Activated T-helper 2 cell treated with anti-CD3 and anti-CD28 coated beads, Interferon-gamma antibody, Interleukin-2, Interleukin-4, amounts not matched to agents 10 μg/mL and 5 μg/mL and 100 μg/mL, durations not matched to agents 14 hours and 24 hours and 36 hours (primary cell): ENCODE data around the gene ANKDD1A. TPM values are rescaled to one million over a fixed set of nuclear protein-coding genes. Genes with fewer than 3 reads are reported as not detected.

Experiments used
- DNase-seq: peaks from one replicate; pipeline ENCODE4 v3.0.0; 2021; ENCODE audit warnings: low spot score
- H3K27ac Mint-ChIP-seq: one replicate; pipeline ENCODE4 v1.8.0; 2021; ENCODE audit warnings: mixed read lengths
- H3K27me3 Mint-ChIP-seq: one replicate; pipeline ENCODE4 v1.8.0; 2021; ENCODE audit warnings: low read depth, mixed read lengths
- H3K36me3 Mint-ChIP-seq: one replicate; pipeline ENCODE4 v1.8.0; 2021; ENCODE audit warnings: low read depth, mixed read lengths
- H3K4me1 Mint-ChIP-seq: one replicate; pipeline ENCODE4 v1.8.0; 2021; ENCODE audit warnings: low read depth, mixed read lengths
- H3K4me3 Mint-ChIP-seq: one replicate; pipeline ENCODE4 v1.8.0; 2021; ENCODE audit warnings: low read depth, mild to moderate bottlenecking, moderate library complexity, mixed read lengths
- H3K9me3 Mint-ChIP-seq: one replicate; pipeline ENCODE4 v1.8.0; 2021; ENCODE audit warnings: mixed read lengths
- intact Hi-C: fragments of 100-400 bp; cut with micrococcal nuclease; formaldehyde crosslinking; loops from one replicate; pipeline ENCODE4 v1.15.1; 2023
- total RNA-seq: library from RNA; stranded (reverse); gene quantifications from 2 replicates; pipeline ENCODE4 v1.2.3, GENCODE V29; 2022

ANKDD1A gene
- total RNA-seq, 1 donor from 2014 or later: 2.2 TPM

GRCh38 chr15:64997066-64997465, 85.4 kb downstream of the ANKDD1A start:
- Mint-ChIP-seq H3K4me3 (no peak overlapping the region), H3K4me1 (peaks cover 5% of the 10 kb centered on the region), H3K36me3 (no peaks in the 10 kb centered on the region), H3K27me3 (no peaks in the 10 kb centered on the region), H3K9me3 (no peaks in the 10 kb centered on the region), H3K27ac (no peak overlapping the region)
- no peak for DNase-seq
- intact Hi-C loops: no loop called here

GRCh38 chr15:64997745-64998375, 86.2 kb downstream of the ANKDD1A start:
- DNase-seq: no peak
- intact Hi-C loops: no loop called here
- Mint-ChIP-seq H3K27ac (no peak overlapping the region), H3K4me3 (no peak overlapping the region), H3K4me1 (peaks cover 4% of the 10 kb centered on the region), H3K27me3 (no peaks in the 10 kb centered on the region), H3K9me3 (no peaks in the 10 kb centered on the region), H3K36me3 (peaks cover under 1% of the 10 kb centered on the region)

- intact Hi-C loops: no loop called here
- H3K4me1 Mint-ChIP-seq: no peaks in the 10 kb centered on the region
- H3K9me3 Mint-ChIP-seq: no peaks in the 10 kb centered on the region
- H3K36me3 Mint-ChIP-seq: peaks cover 14% of the 10 kb centered on the region
- H3K4me3 Mint-ChIP-seq: no peak overlapping the region
- DNase-seq: no peak
- H3K27ac Mint-ChIP-seq: no peak overlapping the region
- no peaks in the 10 kb centered on the region for H3K27me3 Mint-ChIP-seq
Measured at GRCh38 chr15:65004993-65005392, 93.3 kb downstream of the ANKDD1A start.

DNA sequence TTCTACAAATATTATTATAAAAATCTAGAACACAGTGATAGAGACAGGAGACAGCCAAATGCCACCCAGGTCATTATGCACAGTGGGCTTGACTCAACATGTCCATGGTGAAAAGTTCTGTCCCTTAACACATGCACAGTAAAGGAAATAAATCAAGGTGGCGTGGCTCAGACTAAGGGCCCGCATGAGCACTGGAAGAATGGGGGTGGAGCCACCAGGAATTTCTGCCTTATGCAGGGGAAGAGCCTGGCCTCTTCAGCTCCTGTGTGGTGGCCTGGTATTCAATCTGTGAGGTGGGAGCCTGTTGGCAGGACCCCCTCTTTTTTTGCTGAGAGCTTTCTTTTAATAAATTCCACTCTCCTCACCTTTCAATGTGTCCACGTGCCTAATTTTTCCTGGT, 95.2 kb downstream of the ANKDD1A start:
- H3K4me3 Mint-ChIP-seq: no peak overlapping the region
- H3K36me3 Mint-ChIP-seq: peaks cover 31% of the 10 kb centered on the region
- H3K27me3 Mint-ChIP-seq: no peaks in the 10 kb centered on the region
- intact Hi-C loops: no loop called here
- no peak for DNase-seq
- no peaks in the 10 kb centered on the region for H3K4me1 Mint-ChIP-seq
- no peak overlapping the region for H3K27ac Mint-ChIP-seq
- H3K9me3 Mint-ChIP-seq: no peaks in the 10 kb centered on the region

Other genes with a start within 250 kb of the ANKDD1A start
- gene RBPMS2, start 136.3 kb upstream of the ANKDD1A start, total RNA-seq: 0.09 TPM in 2 replicates
- gene PIF1, start 86.3 kb upstream of the ANKDD1A start, total RNA-seq: 28.1 and 29.2 TPM in 2 replicates
- 15.3 and 17.0 TPM in 2 replicates for gene PLEKHO2, start 70.0 kb upstream of the ANKDD1A start, total RNA-seq
- gene SPG21, start 78.0 kb downstream of the ANKDD1A start, total RNA-seq: 61.4 and 63.1 TPM in 2 replicates
- 22.7 and 23.4 TPM in 2 replicates for gene MTFMT, start 117.7 kb downstream of the ANKDD1A start, total RNA-seq
- not detected in 2 replicates for gene SLC51B, start 133.5 kb downstream of the ANKDD1A start, total RNA-seq
- not detected in 2 replicates for gene RASL12, start 156.1 kb downstream of the ANKDD1A start, total RNA-seq
- not detected in 2 replicates for gene KBTBD13, start 164.8 kb downstream of the ANKDD1A start, total RNA-seq
- 6.0 and 6.3 TPM in 2 replicates for gene UBAP1L, start 203.3 kb downstream of the ANKDD1A start, total RNA-seq
- gene PDCD7, start 221.9 kb downstream of the ANKDD1A start, total RNA-seq: 51.9 and 68.4 TPM in 2 replicates